ENCODE results near the gene RBM19. TPM values are rescaled to one million over a fixed set of nuclear protein-coding genes. Genes with fewer than 3 reads are reported as not detected.
"Not testable (repeated sequence)": the region's sequence is repeated elsewhere in the genome, so short reads cannot be mapped to it uniquely, and the experiment has no call there.

The RBM19 gene, protein sequence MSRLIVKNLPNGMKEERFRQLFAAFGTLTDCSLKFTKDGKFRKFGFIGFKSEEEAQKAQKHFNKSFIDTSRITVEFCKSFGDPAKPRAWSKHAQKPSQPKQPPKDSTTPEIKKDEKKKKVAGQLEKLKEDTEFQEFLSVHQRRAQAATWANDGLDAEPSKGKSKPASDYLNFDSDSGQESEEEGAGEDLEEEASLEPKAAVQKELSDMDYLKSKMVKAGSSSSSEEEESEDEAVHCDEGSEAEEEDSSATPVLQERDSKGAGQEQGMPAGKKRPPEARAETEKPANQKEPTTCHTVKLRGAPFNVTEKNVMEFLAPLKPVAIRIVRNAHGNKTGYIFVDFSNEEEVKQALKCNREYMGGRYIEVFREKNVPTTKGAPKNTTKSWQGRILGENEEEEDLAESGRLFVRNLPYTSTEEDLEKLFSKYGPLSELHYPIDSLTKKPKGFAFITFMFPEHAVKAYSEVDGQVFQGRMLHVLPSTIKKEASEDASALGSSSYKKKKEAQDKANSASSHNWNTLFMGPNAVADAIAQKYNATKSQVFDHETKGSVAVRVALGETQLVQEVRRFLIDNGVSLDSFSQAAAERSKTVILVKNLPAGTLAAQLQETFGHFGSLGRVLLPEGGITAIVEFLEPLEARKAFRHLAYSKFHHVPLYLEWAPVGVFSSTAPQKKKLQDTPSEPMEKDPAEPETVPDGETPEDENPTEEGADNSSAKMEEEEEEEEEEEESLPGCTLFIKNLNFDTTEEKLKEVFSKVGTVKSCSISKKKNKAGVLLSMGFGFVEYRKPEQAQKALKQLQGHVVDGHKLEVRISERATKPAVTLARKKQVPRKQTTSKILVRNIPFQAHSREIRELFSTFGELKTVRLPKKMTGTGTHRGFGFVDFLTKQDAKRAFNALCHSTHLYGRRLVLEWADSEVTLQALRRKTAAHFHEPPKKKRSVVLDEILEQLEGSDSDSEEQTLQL
- polyA plus RNA-seq (ENCODE audit: insufficient read length), result 19.1 TPM

DNA sequence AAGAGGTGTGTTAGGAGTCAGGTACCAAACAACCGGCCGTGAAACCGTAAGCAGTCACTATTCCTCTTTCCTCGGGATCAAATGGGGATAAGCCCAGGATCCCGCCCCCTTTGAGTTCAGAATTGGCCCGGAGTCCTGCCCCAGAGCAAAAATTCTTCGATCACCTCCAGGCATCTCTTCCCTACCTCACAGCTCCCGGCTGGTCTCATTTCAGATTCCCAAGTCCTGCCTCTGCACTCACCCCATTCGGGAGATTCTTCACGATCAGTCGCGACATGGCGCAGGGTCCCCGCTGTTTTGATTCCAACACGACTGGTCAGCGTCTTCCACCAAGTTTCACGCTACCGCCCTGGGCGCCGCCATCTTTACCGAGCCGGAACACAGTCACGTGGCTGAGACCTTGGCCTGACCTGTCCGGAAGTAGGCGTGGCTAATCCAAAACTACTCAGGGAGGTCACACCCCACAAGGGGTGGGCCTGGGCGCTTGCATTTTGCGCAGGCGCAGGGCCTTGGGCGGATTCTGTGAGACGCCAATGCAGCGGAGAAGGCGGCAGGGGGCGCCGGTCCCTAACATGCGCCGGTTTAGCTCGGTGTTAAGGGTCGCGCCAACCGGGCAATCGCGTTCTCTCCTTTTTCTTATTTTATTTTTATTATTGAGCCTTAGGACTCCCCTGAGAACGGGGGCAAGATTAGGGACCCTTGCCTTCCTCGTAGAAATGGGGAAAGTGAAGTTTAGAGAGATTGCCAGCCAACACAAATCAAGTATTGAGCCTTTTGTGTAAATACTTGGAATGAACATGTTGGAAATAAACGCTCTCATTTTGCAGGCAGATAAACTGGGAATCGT is at the start of gene RBM19:
TSS of gene RBM19 (minus strand) at position 375 of the 847 bp plus-strand sequence. CDS start at position 277, 98 bp downstream.
- peak; percentile 99 for DNase-seq

DNA sequence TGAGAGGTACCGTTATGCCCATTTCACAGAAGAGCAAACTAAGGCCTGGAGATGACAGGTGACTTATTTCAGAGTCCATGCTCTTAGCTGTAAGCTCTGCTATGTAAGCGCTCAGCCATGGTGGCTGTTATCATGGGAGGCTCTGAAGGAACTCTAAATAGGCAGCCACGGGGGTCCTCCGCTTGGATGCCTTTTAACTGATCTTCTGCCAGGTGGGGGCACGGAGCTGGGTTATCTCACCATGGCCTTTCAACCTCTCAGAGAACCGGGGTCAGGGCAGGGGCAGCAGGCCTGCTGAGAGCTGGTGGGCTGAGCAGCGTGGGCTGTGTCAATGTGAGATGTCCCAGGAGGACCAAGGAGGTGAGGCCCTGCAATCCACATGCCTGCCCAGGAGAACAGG is 49.7 kb upstream of the RBM19 start:
- DNase-seq, result no peak

DNA sequence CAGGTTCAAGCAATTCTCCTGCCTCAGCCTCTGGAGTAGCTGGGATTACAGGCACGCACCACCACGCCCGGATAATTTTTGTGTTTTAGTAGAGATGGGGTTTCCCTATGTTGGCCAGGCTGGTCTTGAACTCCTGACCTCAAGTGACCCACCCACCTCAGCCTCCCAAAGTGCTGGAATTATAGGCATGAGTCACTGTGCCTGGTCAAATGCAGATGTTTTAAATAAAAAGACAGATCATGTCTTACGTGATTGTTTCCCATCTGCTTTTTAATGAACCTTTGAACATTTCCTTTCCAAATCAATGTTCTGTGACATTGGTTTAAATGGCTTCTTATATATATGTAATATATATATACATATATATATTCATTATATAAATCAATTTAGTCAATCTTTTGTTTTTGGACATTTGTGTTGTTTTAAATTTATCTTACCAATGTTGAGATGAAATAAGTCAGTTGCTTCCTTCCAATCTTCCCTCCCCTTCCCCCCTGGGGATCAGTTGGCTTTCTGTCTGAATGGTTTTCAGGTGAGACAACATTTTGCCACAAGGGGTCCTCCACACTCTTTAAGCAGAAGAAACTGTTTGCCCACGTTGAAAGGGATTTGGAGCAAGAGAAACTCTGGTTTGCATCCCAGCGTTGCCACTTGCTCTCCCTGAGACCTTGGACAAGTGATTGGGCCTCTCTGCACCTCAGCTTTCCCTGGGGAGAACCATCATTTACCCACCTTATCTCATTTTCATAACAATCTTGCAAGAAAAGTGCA is 47.6 kb upstream of the RBM19 start:
- no peak for DNase-seq

DNA sequence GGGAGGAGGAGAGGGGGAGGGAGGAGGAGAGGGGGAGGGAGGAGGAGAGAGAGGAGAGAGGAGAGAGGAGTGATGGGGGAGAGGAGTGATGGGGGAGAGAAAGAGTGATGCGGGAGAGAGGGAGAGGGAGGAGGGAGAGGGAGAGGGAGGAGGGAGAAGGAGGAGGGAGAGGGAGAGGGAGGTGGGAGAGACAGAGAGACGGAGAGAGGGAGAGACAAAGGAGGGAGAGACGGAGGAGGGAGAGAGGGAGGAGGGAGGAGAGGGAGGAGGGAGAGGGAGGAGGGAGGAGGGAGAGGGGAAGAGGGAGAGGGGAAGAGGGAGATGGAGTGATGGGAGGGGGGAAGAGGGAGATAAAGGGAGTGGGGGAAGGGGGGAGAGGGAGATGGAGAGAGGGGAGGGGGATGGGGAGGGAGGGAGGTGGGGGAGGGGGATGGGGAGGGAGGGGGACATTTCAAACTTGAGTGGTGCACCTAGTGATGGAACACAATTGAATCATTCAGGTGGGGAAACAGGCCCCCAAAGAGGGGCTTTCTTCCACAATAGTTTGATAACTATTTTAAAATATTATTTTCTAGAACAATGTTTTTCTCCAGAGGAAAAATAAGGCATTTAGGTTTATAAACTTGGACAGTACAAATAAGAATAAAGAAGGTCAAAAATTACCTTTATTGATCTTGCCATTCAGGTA is 46.8 kb upstream of the RBM19 start:
- no peak for DNase-seq

DNA sequence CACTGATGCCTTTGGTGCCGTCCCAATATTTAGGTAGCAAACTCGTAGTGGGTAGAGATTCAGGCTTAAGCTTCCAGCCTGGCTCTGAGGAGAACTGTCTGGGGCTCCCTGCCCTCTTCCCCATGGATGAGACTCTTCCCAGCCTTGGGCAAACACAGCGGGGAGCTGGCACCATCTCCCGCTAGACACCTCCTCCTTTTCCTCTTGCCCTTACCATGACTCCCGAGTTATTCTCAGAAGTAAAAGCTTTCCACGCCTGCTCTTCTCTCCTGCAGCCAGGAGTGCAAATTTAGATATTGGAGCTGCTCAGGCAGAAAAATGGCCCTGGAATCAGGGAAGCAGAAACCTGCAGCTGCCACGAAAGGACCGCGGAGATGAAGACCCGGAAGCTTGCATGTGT is 45.6 kb upstream of the RBM19 start:
- DNase-seq, result no peak

DNA sequence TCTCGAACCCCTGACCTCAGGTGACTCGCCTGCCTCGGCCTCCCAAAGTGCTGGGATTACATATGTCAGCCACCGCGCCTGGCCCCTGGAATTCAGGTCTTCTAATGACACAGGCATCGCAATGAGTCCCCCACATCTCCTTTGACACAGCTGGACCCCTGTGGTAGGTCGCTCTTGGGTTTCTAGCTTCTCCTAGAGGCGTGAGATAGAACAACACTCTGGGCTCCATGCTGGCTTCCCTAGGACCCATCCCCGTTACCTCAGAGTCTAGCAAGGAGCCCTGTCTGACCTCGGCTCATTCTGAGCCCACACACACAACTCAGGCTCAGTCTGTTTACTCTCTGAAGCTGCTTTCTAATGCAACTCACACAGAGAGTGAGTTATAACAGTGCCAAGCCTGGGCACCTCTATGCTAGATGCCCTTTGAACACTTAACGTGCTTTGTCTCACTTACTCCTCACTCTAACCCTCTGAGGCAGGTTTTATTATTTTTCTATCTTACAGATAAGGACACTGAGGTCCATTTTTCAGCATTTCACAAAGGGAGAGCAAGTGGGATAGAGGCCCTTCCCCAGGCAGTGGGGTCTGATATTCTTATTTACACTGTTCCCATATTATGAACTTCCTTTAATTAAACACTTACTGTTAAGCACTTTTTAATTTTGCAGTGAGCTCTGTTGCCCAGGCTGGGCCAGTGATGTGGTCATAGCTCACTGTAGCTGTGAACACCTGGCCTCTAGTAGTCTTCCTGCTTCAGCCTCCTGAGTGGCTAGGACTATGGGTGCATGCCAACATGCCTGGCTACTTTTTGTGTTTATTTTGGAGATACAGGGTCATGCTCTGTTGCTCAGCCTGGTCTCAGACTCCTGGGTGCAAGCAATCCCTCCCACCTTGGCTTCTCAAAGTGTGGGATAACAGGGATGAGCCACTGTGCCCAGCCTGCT is 40.6 kb upstream of the RBM19 start:
- no peak for DNase-seq

DNA sequence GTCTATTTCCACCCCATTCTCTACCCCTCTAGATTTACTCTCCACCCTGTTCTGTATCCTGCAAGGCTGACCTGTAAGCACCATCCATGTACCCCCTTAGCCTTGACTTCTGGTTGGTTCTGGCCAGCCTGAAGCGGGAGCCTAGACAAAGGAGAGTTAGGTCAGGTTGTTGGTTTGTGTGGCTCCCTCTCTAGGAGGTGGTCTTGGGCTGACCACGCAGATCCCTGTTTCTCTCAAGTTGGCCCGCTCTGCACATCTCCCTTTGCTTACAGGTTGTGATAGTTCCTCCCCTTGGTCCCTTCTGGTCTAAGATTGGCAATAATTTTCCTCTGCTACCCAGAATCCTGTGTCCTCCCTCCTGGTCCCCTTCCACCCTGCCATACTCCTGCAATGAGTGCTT is 38.3 kb upstream of the RBM19 start:
- DNase-seq, result no peak

DNA sequence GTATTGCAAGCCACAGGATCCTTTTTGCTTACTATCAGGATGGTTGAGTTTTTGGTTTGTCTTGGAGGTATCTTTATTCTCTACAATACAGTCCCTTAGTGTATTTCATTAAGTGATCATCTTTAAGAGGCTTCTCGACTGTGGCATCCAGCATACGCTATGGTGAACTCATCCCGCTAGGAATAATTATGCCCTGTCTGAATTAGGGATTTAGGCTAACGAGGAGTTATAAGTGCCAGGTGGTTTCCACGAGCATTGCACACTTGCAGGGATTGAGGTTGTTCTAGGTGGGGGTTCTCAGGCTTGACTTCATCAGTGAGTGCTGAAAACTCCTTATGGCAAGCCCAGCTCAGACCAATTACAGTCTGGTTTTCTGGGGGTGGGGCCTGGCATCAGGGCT is 37.2 kb upstream of the RBM19 start:
- DNase-seq, result no peak

DNA sequence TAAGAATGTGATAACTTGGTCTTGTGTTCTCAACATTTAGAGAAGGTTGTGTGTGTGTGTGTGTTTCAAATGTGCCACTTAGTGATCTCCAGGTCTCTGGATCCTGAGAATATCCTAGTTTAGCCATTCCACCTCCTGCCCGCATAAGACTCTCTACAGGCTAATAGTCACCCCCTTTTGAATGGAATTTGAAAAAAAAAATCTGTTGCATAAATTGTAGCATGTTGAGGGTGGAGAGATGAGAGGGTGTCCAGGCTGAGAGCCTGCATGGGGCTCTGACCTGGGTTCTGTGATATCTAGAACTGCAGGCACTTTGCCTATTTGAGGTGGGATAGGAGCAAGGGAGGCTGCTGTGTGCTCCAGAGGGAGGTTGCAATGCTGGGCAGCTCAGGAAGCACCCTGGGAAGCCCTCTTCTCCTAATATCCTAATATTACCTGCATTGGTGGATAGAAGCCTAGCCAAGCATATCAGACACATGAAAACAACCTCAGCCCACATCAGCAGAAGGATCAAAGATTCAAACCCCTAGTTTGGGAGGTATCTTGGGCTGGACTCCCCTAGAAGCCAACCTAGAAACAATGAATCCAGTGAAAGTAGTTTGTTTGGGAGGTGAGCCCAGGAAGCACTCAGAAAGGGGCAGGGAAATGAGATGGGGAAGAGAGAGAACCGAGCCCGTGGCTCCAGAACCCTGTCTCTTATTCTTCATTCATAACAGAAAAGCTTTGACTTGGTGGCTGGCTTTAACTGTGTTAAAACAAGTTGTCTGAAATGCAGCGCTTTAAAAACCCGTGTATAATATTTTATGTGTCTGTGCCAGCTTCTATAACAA is 35.6 kb upstream of the RBM19 start:
- no peak for DNase-seq

DNA sequence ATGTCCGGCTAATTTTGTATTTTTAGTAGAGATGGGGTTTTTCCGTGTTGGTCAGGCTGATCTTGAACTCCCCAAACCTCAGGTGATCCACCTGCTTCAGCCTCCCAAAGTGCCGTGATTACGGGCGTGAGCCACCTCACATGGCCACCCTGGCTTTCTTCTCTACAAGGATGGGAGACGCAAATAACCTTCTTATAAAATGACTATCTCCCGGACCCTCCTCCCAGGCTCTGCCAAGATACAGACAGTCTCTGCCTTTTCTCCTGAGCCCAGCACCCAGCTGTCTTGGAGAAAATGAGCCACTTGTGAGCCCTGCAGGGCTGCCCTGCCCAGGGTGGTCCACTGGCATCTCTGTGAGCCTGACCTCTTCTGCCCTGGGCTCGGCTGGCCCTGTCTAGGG is 34.7 kb upstream of the RBM19 start:
- DNase-seq, result no peak

DNA sequence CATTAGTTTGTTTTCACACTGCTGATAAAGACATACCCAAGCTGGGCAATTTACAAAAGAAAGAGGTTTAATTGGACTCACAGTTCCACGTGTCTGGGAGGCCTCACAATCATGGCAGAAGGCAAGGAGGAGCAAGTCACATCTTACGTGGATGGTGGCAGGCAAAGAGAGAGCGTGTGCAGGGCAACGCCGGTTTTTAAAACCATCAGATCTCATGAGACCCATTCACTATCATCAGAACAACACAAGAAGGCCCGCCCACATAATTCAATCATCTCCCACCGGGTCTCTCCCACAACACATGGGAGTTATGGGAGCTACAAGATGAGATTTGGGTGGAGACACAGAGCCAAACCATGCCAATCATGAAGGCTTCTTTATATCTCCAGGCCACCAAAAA is 34.1 kb upstream of the RBM19 start:
- DNase-seq, result not testable (repeated sequence)

DNA sequence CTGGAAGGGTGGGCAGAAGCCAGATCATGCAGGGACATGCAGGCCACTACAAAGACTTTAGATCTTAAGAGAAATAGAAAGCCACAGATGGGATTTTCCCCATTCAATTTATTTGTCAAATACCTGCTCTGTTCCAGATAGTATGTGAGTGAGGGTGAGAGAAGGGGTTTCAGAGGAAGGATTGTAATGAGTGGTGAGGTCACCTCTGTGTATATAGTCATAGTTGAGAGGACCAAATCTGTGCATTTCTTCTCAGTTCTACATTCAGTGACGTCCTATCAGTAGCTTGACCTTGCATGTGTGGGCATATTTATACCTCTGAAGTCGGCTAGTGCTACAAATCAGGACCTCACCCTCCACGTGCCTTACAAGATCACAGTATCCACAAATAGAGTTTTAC is 31.2 kb upstream of the RBM19 start:
- DNase-seq, result no peak

DNA sequence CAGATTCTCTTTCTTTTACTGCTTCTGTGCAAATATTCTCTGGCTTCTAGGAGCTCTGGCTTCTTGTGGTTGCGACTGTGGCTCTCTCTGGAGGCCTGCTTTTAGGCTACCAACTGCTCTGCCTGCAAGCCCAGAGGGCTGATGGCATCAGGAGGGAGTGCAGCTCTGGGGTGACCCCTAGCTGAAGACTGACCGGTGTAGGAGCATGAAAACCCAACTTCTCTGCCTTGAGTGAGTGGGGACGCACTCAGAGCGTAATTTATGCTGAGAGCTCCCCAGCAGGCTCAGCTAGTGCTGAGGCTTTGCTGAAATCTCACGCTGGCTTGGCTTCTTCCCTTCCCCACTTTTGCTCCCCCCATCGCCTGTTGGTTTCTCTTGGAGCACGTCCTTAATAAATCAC is 29.9 kb upstream of the RBM19 start:
- DNase-seq, result no peak

DNA sequence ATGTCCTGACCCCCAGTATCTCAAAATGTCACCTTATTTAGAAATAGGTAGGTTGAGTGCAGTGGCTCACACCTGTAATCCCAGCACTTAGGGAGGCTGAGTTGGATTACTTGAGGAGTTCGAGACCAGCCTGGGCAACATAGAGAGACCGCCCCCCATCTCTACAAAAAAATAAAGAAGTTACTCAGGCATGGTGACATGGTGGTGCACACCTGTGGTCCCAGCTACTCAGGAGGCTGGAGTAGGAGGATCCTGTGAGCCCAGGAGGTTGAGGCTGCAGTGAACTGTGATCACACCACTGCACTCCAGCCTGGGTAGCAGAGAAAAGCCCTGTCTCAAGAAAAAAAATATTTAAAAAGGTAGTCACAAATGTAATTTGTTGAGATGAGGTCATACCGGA is 27.9 kb upstream of the RBM19 start:
- DNase-seq, result no peak

DNA sequence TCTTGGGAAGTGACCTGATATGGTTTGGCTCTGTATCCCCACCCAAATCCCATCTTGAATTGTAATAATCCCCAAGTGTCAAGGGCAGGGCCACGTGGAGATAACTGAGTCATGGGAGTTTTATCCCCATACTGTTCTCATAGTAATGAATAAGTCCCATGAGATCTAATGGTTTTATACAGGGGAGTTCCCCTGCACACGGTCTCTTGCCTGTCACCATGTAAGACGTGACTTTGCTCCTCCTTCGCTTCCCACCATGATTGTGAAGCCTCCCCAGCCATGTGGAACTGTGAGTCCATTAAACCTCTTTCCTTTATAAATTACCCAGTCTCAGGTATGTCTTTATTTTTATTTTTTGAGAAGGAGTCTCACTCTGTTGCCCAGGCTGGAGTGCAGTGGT is 26.6 kb upstream of the RBM19 start:
- DNase-seq, result not testable (repeated sequence)

DNA sequence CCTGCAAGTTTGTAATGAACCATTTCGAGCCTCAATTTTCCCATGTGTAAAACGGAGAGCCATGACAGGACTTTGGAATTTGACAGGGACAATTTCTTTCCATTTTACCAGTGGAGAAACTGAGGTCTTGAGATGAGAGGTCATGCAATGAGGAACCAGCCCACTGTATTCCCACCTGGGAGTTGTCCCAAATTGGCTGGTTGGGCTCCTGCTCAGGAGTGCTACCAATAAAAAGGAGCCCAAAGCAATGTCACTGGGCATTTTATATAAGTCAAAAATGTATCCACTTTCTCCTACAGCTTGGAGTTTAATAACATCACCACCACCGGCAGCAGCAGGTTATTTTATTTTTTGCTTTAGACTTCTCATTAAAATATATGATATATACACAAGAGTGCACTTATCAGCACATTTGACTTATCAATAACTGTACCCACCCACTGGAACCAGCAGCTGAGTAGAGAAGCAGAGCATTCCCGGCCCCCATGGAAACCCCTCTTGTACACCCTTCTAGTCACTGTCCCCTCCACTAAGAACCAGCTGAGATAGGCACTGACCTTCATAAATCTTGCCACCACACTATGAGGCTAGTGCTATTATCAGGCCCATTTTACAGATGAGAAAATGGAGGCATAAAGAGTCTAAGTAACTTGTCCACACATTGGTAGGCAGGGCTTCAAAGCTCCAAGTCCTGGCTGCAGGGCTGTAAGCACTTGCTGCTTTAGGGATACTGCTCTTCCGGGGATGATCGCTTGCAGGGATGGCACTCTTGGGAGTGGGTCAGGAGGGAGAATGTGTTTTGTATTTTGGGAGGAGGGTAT is 25.3 kb upstream of the RBM19 start:
- DNase-seq, result no peak

DNA sequence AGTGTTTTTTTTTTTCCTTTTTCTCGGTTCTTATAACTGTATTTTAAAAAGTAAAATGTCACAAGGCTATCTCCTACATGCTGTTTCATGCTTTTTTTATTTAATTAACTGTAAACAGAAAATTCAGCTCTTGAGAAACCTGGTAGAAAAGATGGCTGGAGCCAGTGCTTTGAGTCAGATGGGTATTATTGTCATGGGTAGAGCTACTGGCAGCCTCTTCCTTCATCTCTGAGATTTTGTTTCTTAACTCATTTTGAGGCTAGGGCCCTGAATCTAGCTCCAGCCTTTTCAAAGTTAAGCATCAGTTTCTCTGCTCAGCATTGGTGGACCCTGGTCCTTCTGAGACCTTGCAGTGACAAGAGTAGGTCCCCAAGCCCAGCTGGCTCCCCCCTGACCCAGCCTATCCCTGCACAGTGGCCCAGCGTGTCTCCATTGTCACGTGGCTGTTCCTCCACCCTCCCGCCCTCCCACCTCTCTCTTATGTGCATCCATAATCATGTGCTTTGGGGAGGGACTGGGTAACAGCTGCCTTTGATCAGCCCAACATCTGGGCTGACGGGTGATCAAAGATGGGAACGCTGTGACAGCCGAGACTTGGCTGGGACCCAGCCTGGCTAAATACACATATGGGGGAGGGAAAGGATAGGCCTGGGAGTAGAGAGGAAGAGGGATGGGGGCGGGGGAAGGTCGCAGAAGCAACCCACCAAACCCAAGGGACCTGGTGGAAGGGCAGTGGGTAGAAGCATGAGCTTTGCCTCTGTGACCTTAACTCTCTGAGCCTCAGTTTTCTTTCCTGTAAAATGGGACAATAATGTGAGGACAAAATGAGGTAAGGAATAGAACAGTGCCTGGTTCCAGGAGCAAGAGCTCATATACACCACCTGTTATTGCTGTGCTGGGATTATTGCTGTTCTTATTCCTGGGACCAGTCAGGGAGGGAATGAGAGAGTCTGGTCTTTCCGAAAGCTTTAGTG is 24.4 kb upstream of the RBM19 start:
- no peak for DNase-seq
